ENCODE measurements around the gene CPT1C. TPM values are rescaled to one million over a fixed set of nuclear protein-coding genes. Genes with fewer than 3 reads are reported as not detected.

CPT1C gene
- total and polyA plus RNA-seq, 2 donors (not counting 1 experiment from before 2014, with no cell fraction given): 0.30 to 1.7 TPM

GRCh38 chr19:49651820-49652550 is 38.9 kb upstream of the CPT1C start:
- Histone ChIP-seq H3K4me2 (replicated peaks; ENCODE audit: low read depth, low read length, poor library complexity, severe bottlenecking) (no peak overlapping the region), H3K4me1 (ENCODE audit: control insufficient read depth in 2 of 2, insufficient read depth in 2 of 2, low read length in 2 of 2) (no peaks in the 10 kb centered on the region), H3K27ac (ENCODE audit: low read length in 2 of 2) (no peak overlapping the region), H3K9ac (ENCODE audit: low read length) (no peak overlapping the region), H3K36me3 (replicated peaks in 1 of 2; ENCODE audit: control extremely low read depth in 1 of 2, control insufficient read depth in 1 of 2, extremely low read depth in 1 of 2, insufficient read depth in 2 of 2, low read length in 1 of 2) (peaks cover 0 to 70% of the 10 kb centered on the region in 2 experiments), H3K79me2 (ENCODE audit: control insufficient read depth, insufficient read depth, low read length) (peaks cover 27% of the 10 kb centered on the region), H3K27me3 (replicated peaks in 1 of 4; ENCODE audit: control extremely low read depth in 1 of 4, control insufficient read depth in 3 of 4, insufficient read depth in 4 of 4, low read length in 3 of 4) (no peaks in the 10 kb centered on the region), H3K4me3 (ENCODE audit: control extremely low read depth in 1 of 5, extremely low read depth in 1 of 5, insufficient read depth in 1 of 5, low read depth in 2 of 5, low read length in 4 of 5) (no peak overlapping the region), H2AFZ (ENCODE audit: insufficient read depth, low read depth, low read length, poor library complexity, severe bottlenecking) (no peak overlapping the region), H3K9me3 (ENCODE audit: control extremely low read depth in 1 of 3, control insufficient read depth in 2 of 3, insufficient read depth in 1 of 3, low read length in 2 of 3) (peaks cover 0 to 4% (median 0%) of the 10 kb centered on the region in 3 donors), H4K20me1 (ENCODE audit: control insufficient read depth, insufficient read depth, low read length, poor library complexity, severe bottlenecking) (peaks cover 52% of the 10 kb centered on the region)
- TF ChIP-seq EZH2 (IDR thresholded peaks at IDR 0.05; ENCODE audit: borderline replicate concordance, insufficient read depth, low read depth, low read length, poor library complexity, severe bottlenecking): no peak
- no peak for TF ChIP-seq CTCF (IDR thresholded peaks at IDR 0.05)
- 99% methylated on average over 103 of the region's 110 CpGs for WGBS (ENCODE audit: insufficient coverage)
- Mint-ChIP-seq H3K4me3 (no peak overlapping the region), H3K4me1 (no peaks in the 10 kb centered on the region), H3K27ac (no peak overlapping the region), H3K27me3 (no peaks in the 10 kb centered on the region), H3K9me3 (ENCODE audit: insufficient read depth) (no peaks in the 10 kb centered on the region)
- intact Hi-C loops (cut with micrococcal nuclease): no loop called here
- ATAC-seq (ENCODE audit: low read depth): no peak
- ChIA-PET POLR2A (no interaction called here), CTCF (no interaction called here)
- no peak for DNase-seq
